ENCODE data around the gene KRT8. TPM values are rescaled to one million over a fixed set of nuclear protein-coding genes. Genes with fewer than 3 reads are reported as not detected.

Gene KRT8
- total and polyA plus RNA-seq, 10 of the 15 experiments (the other 5 are each of a cell fraction or from before 2014, with no cell fraction given): 0.11 to 5.6 (median 0.37) TPM; not detected in 1

DNA sequence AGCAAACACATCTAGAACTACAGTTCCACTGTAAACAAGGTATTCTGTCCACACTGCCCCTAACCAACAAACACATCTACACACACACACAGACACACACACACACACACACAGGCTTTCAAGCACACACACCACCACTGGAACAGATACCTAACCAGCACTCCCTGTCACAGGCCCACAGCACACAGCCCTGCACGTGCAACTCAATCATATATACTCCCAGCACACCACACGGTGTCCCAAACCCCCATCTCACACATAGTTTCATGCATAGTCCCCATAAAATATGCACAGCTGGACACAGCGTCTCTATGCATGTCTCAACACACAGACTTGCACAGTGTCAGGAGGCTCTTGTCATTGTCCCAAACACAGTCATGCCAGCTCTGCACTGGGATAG, 27.6 kb downstream of the KRT8 start:
- H3K9me3 ChIP-seq (replicated peaks; ENCODE audit: control insufficient read depth, insufficient read depth, low read length): no peaks in the 10 kb centered on the region
- intact Hi-C loops (cut with micrococcal nuclease; ENCODE audit: unreplicated experiment): loop anchor here (5.0 kb wide), 1 partner anchor 720 kb away; no protein-coding TSS in a partner anchor
- no peak overlapping the region for H3K9ac ChIP-seq (ENCODE audit: control insufficient read depth, insufficient read depth, low read length)
- H3K79me2 ChIP-seq (ENCODE audit: control insufficient read depth, insufficient read depth, low read length): no peaks in the 10 kb centered on the region
- no peak overlapping the region for H2AFZ ChIP-seq (ENCODE audit: control insufficient read depth, low read depth, low read length)
- ChIA-PET CTCF (interaction anchor here (1.0 to 14.7 kb wide), 7 partner anchors 8 to 504 kb away, joined by 3 to 418 read pairs (median 12); no protein-coding TSS in a partner anchor), POLR2A (no interaction called here), SMC1A (ENCODE audit: uncharacterized antibody, unreplicated experiment) (interaction anchor here (1.0 kb wide), 1 partner anchor 505 kb away, joined by 3 read pairs; no protein-coding TSS in a partner anchor), RAD21 (ENCODE audit: unreplicated experiment) (interaction anchor here (1.0 kb wide), 1 partner anchor 103 kb away, joined by 3 read pairs; no protein-coding TSS in a partner anchor)
- FAIRE-seq: no peak
- no peak for TF ChIP-seq SUZ12 (IDR thresholded peaks at IDR 0.05; ENCODE audit: unreplicated experiment)
- no peak for TF ChIP-seq MTA3 (IDR thresholded peaks at IDR 0.05; ENCODE audit: borderline replicate concordance, low read length)
- no peak for TF ChIP-seq CREB1 (IDR thresholded peaks at IDR 0.05; ENCODE audit: low read depth)
- H3K27ac ChIP-seq (ENCODE audit: control insufficient read depth, insufficient read depth): no peak overlapping the region
- no peak for ATAC-seq
- in situ Hi-C loops (cut with MboI): loop anchor here (5.0 kb wide), 1 partner anchor 495 kb away; no protein-coding TSS in a partner anchor
- no peaks in the 10 kb centered on the region for H3K36me3 ChIP-seq (ENCODE audit: control insufficient read depth in 2 of 2, insufficient read depth in 2 of 2, low read length in 1 of 2)
- H3K4me3 ChIP-seq: no peak overlapping the region
- 8% methylated on average over 3 of the region's 3 CpGs for WGBS (ENCODE audit: insufficient coverage, insufficient replicate concordance, low lambda C conversion rate, missing lambda C conversion rate)
- BruUV-seq (replicated peaks): no TSS peak
- no peak overlapping the region for H3K4me2 ChIP-seq (ENCODE audit: control insufficient read depth, insufficient read depth)
- H3K27me3 ChIP-seq (replicated peaks in 1 of 2; ENCODE audit: control insufficient read depth in 2 of 2, insufficient read depth in 2 of 2, low read length in 1 of 2): peaks cover 0 to 3% of the 10 kb centered on the region in 2 experiments; a peak in 2 of 4 replicates
- no peak for DNase-seq (ENCODE audit: low read depth, low spot score)
- no peaks in the 10 kb centered on the region for H3K4me1 ChIP-seq (ENCODE audit: control insufficient read depth, insufficient read depth, low read length)
- H4K20me1 ChIP-seq (ENCODE audit: control insufficient read depth, insufficient read depth): no peaks in the 10 kb centered on the region

DNA sequence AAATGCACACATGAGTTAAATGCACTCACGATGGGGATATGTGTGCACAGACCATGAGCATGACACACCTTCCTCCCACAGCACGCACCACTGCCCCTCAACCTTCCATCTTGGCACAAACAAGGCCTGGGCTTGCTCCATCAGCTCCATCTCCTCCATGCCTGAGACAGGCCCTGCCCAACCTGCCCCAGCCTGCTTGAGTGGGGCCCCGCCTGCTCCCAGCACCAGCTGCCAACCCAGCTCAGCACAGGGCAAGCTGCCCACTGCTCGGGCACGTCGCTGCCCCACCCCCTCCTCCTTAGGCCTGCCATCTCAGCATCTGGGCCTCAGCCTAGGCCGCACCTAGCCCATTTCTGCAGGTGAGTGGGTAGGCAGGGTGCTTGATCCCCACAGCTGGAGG, 28.5 kb downstream of the KRT8 start:
- no peak for DNase-seq (ENCODE audit: low read depth, low spot score)
- H3K27ac ChIP-seq (ENCODE audit: control insufficient read depth, insufficient read depth): no peak overlapping the region
- BruUV-seq (replicated peaks): no TSS peak
- no peaks in the 10 kb centered on the region for H4K20me1 ChIP-seq (ENCODE audit: control insufficient read depth, insufficient read depth)
- ATAC-seq: no peak
- H3K27me3 ChIP-seq (replicated peaks in 1 of 2; ENCODE audit: control insufficient read depth in 2 of 2, insufficient read depth in 2 of 2, low read length in 1 of 2): peaks cover 0 to 3% of the 10 kb centered on the region in 2 experiments; a peak in 2 of 4 replicates
- H3K9me3 ChIP-seq (replicated peaks; ENCODE audit: control insufficient read depth, insufficient read depth, low read length): no peaks in the 10 kb centered on the region
- H3K9ac ChIP-seq (ENCODE audit: control insufficient read depth, insufficient read depth, low read length): no peak overlapping the region
- intact Hi-C loops (cut with micrococcal nuclease; ENCODE audit: unreplicated experiment): loop anchor here (5.0 kb wide), 1 partner anchor 719 kb away; no protein-coding TSS in a partner anchor
- no peak overlapping the region for H3K4me3 ChIP-seq
- SMC1A ChIA-PET (ENCODE audit: uncharacterized antibody, unreplicated experiment): no interaction called here
- FAIRE-seq: no peak
- H3K4me1 ChIP-seq (ENCODE audit: control insufficient read depth, insufficient read depth, low read length): no peaks in the 10 kb centered on the region
- POLR2A ChIA-PET: no interaction called here
- RAD21 ChIA-PET (ENCODE audit: unreplicated experiment): interaction anchor here (1.4 kb wide), 1 partner anchor 9 kb away, joined by 4 read pairs; no protein-coding TSS in a partner anchor
- TF ChIP-seq JUNB (IDR thresholded peaks at IDR 0.05) (no peak), BHLHE40 (IDR thresholded peaks at IDR 0.05; ENCODE audit: borderline replicate concordance in 1 of 2, low read depth in 2 of 2, low read length in 1 of 2) (no peak), TBL1XR1 (IDR thresholded peaks at IDR 0.05; ENCODE audit: low read depth, low read length) (no peak), ZZZ3 (IDR thresholded peaks at IDR 0.05; ENCODE audit: control insufficient read depth, insufficient read length, low read depth) (no peak), ESRRA (IDR thresholded peaks at IDR 0.05; ENCODE audit: low read length) (no peak), TCF3 (IDR thresholded peaks at IDR 0.05; ENCODE audit: borderline replicate concordance, insufficient read depth, low read depth, low read length) (no peak), SMC3 (IDR thresholded peaks at IDR 0.05; ENCODE audit: borderline replicate concordance, low read length) (no peak)
- TF ChIP-seq, protein P1, sequence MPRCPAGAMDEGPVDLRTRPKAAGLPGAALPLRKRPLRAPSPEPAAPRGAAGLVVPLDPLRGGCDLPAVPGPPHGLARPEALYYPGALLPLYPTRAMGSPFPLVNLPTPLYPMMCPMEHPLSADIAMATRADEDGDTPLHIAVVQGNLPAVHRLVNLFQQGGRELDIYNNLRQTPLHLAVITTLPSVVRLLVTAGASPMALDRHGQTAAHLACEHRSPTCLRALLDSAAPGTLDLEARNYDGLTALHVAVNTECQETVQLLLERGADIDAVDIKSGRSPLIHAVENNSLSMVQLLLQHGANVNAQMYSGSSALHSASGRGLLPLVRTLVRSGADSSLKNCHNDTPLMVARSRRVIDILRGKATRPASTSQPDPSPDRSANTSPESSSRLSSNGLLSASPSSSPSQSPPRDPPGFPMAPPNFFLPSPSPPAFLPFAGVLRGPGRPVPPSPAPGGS (IDR thresholded peaks at IDR 0.05; ENCODE audit: borderline replicate concordance, insufficient read depth, low read depth, low read length, poor library complexity, severe bottlenecking): peak; percentile 21
- CTCF ChIA-PET: interaction anchor here (0.6 to 14.7 kb wide), 4 partner anchors 9 to 632 kb away, joined by 4 to 418 read pairs (median 10); no protein-coding TSS in a partner anchor
- in situ Hi-C loops (cut with MboI): loop anchor here (5.0 kb wide), 1 partner anchor 494 kb away; no protein-coding TSS in a partner anchor
- H3K36me3 ChIP-seq (ENCODE audit: control insufficient read depth in 2 of 2, insufficient read depth in 2 of 2, low read length in 1 of 2): no peaks in the 10 kb centered on the region
- H2AFZ ChIP-seq (ENCODE audit: control insufficient read depth, low read depth, low read length): no peak overlapping the region
- 21% methylated on average over 7 of the region's 7 CpGs for WGBS (ENCODE audit: insufficient coverage, insufficient replicate concordance, low lambda C conversion rate, missing lambda C conversion rate)
- no peaks in the 10 kb centered on the region for H3K79me2 ChIP-seq (ENCODE audit: control insufficient read depth, insufficient read depth, low read length)
- H3K4me2 ChIP-seq (ENCODE audit: control insufficient read depth, insufficient read depth): no peak overlapping the region

Measured in GM12878 (cell line).